Neural progenitor cell (in vitro differentiated cells): Measurements from ENCODE around the gene NUDT16L1.

Experiments
- CTCF ChIP-seq: fragments of 200-600 bp; sonication (generic); IDR thresholded peaks from 2 replicates; pipeline ENCODE4 v1.5.1; 2017; ENCODE audit warnings: antibody characterized with exemption, mild to moderate bottlenecking
- EZH2 ChIP-seq: fragments of 200-600 bp; sonication (generic); IDR thresholded peaks from 2 replicates; pipeline ENCODE4 v1.6.1; 2017; ENCODE audit warnings: antibody characterized with exemption, mild to moderate bottlenecking, moderate library complexity

GRCh38 chr16:4696905-4697847 is 3.8 kb downstream of the NUDT16L1 start:
- no peak for TF ChIP-seq CTCF
- TF ChIP-seq EZH2 = no peak
